HUES64 (cell line): ENCODE data around the gene ZSWIM6.

Experiments used
- H3K27ac ChIP-seq: 2 replicates; pipeline ENCODE4 v1.7.0; 2013; ENCODE audit warnings: low read depth, low read length, inconsistent platforms
- H3K27me3 ChIP-seq: 2 replicates; pipeline ENCODE4 v1.6.1; 2013; ENCODE audit warnings: mild to moderate bottlenecking, low read length; ENCODE audit not compliant: insufficient read depth
- H3K36me3 ChIP-seq: 2 replicates; pipeline ENCODE4 v1.6.1; 2013; ENCODE audit warnings: mild to moderate bottlenecking, low read length; ENCODE audit not compliant: insufficient read depth
- H3K4me1 ChIP-seq: 2 replicates; pipeline ENCODE4 v1.6.1; 2013; ENCODE audit warnings: mild to moderate bottlenecking, low read length, moderate library complexity; ENCODE audit not compliant: insufficient read depth
- H3K4me3 ChIP-seq: 2 replicates; pipeline ENCODE4 v1.5.1; 2013; ENCODE audit warnings: mild to moderate bottlenecking, low read length, moderate library complexity
- H3K9ac ChIP-seq: 2 replicates; pipeline ENCODE4 v1.6.1; 2013; ENCODE audit warnings: mild to moderate bottlenecking, low read depth, low read length
- H3K9me3 ChIP-seq: 2 replicates; pipeline ENCODE4 v1.6.1; 2013; ENCODE audit warnings: low read depth, low read length; ENCODE audit not compliant: insufficient read depth
- WGBS: fragments of 150-250, 120-280 bp; methylation state at CpG from one replicate; pipeline ENCODE4 v1.1.7; 2013; ENCODE audit warnings: missing lambda C conversion rate; 5-methylcytosine and 5-hydroxymethylcytosine counted together

ZSWIM6 gene

DNA sequence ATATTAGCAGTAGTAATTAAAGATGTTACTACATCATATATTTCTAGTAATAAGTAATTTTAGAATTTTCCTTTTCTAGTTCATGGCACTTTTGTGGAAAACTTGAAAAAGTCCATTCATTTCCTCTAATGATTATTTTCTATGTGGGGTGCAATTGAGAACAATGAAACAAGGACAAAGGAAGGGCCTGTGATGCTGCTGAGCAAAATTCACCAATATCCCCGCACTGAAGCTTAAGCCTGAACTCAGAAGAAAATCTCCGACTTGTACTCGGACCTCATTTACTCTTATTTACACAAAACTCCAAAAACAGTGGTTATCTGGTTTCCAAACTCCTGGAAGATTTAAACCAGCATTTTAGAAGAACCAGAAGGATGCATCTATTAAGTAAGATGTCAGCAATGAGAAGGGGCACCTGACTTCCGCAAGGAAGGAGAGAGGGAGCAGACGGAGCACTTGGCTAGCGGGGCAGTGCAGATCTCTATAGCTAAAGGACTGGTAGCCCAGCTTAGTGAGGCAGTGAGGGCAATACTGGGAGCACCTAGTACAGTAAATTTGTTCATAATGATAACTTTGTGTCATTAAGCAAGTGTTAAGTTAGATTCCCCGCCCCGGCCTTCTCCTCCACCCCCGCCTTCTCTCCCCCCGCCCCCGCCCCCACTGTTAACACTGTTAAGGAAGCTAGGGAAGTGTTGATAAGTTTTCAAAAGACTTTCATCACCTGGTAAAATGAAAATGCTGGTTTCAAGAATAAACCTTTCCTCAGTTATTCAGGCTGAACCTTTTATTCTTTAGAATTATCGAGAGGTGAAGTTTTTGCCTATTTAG is 123.3 kb downstream of the ZSWIM6 start:
- Histone ChIP-seq H3K36me3 (no peaks in the 10 kb centered on the region), H3K9me3 (no peaks in the 10 kb centered on the region), H3K27ac (peak overlapping the region; percentile 46; the same call in 1 of the 2 replicates), H3K4me3 (0 out of 2 replicates have a peak overlapping the region, but pooled peaks have one; percentile 5), H3K27me3 (no peaks in the 10 kb centered on the region), H3K4me1 (peaks cover 29% of the 10 kb centered on the region), H3K9ac (no peak overlapping the region)
- 68% methylated on average over 7 of the region's 12 CpGs for WGBS

DNA sequence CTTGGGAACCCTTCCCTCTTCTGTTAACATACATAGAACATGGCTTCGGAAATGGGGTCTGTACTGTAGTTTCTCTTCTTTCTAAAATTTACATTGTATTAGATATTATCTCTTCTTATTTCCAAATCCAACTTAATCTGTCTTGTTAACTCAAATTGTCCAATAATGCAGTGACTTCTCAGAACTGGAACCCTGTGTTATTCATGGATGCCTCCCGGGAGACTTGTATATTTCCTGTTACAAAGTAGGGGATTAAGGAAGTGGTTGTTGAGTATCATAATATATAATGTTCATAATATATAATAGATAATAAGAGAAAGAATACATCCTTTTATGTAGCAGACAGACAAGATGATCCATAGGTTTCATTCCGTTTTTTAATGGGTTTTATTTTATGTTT is 128.4 kb downstream of the ZSWIM6 start:
- no peaks in the 10 kb centered on the region for H3K36me3 ChIP-seq
- no peak overlapping the region for H3K27ac ChIP-seq
- H3K27me3 ChIP-seq, result no peaks in the 10 kb centered on the region
- 80% methylated on average over 1 of the region's 3 CpGs for WGBS
- no peaks in the 10 kb centered on the region for H3K9me3 ChIP-seq
- peaks cover 23% of the 10 kb centered on the region for H3K4me1 ChIP-seq
- no peak overlapping the region for H3K4me3 ChIP-seq
- no peak overlapping the region for H3K9ac ChIP-seq

DNA sequence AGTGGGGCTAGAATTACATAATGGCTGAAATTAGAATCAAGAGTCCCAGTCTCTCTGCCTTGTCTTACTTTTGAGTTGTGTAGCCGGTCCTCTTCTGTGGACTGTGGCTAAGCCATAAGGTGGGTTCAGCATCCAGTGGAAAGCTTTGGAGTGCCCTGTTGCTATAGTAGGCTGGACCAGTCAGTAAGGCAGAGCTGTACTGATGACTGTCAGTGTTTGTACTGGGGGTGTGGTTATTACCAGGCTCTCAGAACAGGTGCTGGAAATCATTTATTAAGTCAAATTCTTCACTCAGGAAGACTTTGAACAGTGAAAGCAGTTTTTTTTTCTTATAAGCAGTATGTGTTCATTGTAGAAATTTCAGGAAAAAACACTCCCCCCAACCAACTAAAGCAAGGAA is 129.4 kb downstream of the ZSWIM6 start:
- H3K9ac ChIP-seq, result no peak overlapping the region
- H3K4me1 ChIP-seq, result peaks cover 15% of the 10 kb centered on the region
- no peak overlapping the region for H3K4me3 ChIP-seq
- H3K36me3 ChIP-seq, result no peaks in the 10 kb centered on the region
- H3K27ac ChIP-seq, result no peak overlapping the region
- no peaks in the 10 kb centered on the region for H3K27me3 ChIP-seq
- 96% methylated on average over 1 of the region's 1 CpG for WGBS
- H3K9me3 ChIP-seq, result no peaks in the 10 kb centered on the region

DNA sequence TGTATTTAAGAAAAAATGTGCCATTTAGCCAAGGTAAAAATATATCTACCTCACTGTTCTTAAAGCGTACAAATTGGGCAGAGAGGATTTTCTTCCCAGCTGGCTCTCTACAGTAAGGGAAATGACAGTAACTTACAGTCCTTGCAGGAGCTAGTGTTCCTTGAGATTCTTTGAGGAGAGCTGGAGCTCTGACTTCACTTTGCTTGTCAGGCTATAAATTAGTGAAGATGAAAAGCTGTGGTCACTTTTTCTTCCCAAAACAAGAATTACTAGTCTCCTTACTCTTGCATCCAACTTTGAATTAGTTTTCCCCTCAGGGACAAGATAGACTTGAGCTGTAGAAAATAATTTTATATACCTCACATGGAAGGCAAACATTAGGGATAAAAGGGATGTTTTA is 129.9 kb downstream of the ZSWIM6 start:
- Histone ChIP-seq H3K4me3 (no peak overlapping the region), H3K4me1 (peaks cover 15% of the 10 kb centered on the region; the same call in 1 of the 2 replicates), H3K27ac (no peak overlapping the region), H3K9ac (no peak overlapping the region), H3K36me3 (no peaks in the 10 kb centered on the region), H3K9me3 (no peaks in the 10 kb centered on the region), H3K27me3 (no peaks in the 10 kb centered on the region)
- 100% methylated on average over 1 of the region's 1 CpG for WGBS

DNA sequence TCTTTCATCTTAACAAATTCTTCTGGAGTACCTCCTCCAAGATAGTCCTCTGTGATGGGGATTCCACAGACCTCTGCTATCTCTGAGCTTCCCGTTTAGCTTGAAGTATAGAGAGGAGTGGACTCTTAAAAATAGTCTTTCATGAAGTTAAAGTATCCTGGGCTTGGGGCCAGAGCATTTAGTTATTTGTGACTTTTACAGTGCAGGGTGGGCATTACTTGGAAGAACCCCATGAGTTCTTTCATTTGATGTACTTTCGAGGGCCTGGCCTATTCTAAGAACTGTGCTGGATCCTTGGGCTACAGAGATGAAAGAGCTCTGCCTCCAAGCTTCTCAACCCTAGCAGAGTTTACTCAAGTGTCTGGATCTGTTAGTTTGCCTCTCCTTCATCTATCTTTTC is 131.5 kb downstream of the ZSWIM6 start:
- Histone ChIP-seq H3K4me3 (no peak overlapping the region), H3K9ac (no peak overlapping the region), H3K27me3 (no peaks in the 10 kb centered on the region), H3K9me3 (no peaks in the 10 kb centered on the region), H3K36me3 (no peaks in the 10 kb centered on the region), H3K27ac (no peak overlapping the region), H3K4me1 (peaks cover 28% of the 10 kb centered on the region; the same call in 1 of the 2 replicates)
- 98% methylated on average over 2 of the region's 2 CpGs for WGBS

DNA sequence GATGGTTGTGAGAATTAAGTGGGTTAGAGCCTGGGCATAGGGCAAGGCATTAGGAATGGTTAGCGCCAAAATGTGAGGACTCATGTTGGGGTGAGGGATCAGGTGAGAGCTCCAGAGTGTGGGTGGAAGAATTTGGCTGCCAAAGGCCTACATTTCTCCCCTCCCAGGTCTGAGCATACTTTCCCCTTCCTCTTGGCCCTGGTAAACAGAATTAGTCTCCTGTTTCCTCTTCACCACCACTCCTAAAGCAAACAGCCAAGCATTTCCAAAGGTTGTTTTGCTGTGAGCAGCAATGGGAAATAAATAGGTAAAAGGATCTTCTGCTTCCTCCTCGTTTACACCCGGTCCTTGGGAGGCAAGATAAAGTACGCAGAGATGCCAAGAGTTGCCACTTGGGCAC is 132.5 kb downstream of the ZSWIM6 start:
- WGBS, result 94% methylated on average over 4 of the region's 4 CpGs
- H3K27ac ChIP-seq, result no peak overlapping the region
- no peaks in the 10 kb centered on the region for H3K36me3 ChIP-seq
- H3K9me3 ChIP-seq, result no peaks in the 10 kb centered on the region
- no peaks in the 10 kb centered on the region for H3K27me3 ChIP-seq
- H3K4me1 ChIP-seq, result peaks cover 31% of the 10 kb centered on the region
- no peak overlapping the region for H3K9ac ChIP-seq
- no peak overlapping the region for H3K4me3 ChIP-seq

DNA sequence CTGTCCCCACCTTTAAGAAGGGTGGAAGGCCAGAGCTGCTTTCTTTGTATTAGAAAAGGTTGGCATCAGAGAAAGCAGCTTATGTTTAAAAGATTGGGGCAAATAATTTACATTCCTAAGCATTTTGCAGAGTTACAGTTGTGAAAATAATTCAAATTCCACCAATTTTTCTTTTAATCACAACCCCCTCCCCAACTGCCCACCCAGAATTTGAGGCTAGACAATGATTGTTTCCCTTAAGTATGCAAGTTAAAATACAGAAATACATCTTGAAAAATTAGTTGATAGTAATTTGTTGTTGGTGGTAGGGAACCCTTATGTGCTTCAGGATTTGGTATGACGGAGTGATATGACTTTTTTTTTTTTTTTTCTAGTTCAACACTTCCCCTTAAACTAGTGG is 133.0 kb downstream of the ZSWIM6 start:
- no peaks in the 10 kb centered on the region for H3K27me3 ChIP-seq
- no peak overlapping the region for H3K9ac ChIP-seq
- H3K27ac ChIP-seq, result no peak overlapping the region
- no peaks in the 10 kb centered on the region for H3K36me3 ChIP-seq
- no CpG with 5 or more reads among the region's 1 CpG for WGBS
- no peak overlapping the region for H3K4me3 ChIP-seq
- H3K9me3 ChIP-seq, result no peaks in the 10 kb centered on the region
- H3K4me1 ChIP-seq, result peaks cover 31% of the 10 kb centered on the region

DNA sequence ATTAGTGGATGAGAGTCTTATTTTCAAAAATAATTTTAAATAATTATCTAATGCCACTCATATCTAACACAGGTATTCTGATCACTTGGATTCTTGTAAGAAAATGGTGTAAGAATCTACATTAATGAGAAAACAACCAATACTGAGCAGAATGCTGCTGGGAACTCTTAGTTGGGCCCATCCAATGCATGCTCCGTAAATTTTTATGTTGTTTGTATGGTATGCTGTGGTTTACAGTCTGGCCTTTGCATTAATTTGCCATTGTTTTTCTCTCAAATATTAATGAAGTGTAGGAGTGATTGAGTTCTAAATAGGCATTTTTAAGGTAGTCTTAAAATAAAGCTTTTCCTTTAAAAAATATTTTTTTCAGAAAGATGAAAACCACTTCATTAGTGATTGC is 133.4 kb downstream of the ZSWIM6 start:
- no peak overlapping the region for H3K4me3 ChIP-seq
- no peaks in the 10 kb centered on the region for H3K36me3 ChIP-seq
- no peak overlapping the region for H3K9ac ChIP-seq
- H3K9me3 ChIP-seq, result no peaks in the 10 kb centered on the region
- WGBS, result 94% methylated on average over 1 of the region's 1 CpG
- H3K27ac ChIP-seq, result no peak overlapping the region
- peaks cover 31% of the 10 kb centered on the region for H3K4me1 ChIP-seq
- H3K27me3 ChIP-seq, result no peaks in the 10 kb centered on the region

DNA sequence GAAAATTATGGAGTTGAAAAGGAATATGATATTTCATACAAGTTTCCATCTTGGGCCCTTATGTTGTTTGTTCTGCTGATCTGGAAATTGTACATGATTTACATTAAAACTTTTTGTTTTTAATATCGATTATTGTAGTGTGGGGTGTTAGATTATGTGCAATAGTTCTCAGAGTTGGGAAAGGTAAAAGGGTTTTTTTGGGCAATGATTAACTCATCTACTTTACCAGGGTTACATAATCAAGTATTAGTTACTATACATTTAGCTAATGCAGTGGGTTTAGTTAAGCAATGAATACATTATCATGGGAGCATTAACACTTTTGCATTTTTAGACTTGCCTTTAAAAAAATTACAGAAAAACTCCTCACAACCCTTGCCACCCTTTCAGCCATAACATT is 134.0 kb downstream of the ZSWIM6 start:
- Histone ChIP-seq H3K4me3 (no peak overlapping the region), H3K4me1 (peaks cover 31% of the 10 kb centered on the region), H3K36me3 (no peaks in the 10 kb centered on the region), H3K9me3 (0 out of 2 replicates have a peak, but pooled peaks cover 3% of the 10 kb centered on the region), H3K27ac (no peak overlapping the region), H3K9ac (no peak overlapping the region), H3K27me3 (no peaks in the 10 kb centered on the region)
- WGBS, result 100% methylated on average over 1 of the region's 1 CpG

DNA sequence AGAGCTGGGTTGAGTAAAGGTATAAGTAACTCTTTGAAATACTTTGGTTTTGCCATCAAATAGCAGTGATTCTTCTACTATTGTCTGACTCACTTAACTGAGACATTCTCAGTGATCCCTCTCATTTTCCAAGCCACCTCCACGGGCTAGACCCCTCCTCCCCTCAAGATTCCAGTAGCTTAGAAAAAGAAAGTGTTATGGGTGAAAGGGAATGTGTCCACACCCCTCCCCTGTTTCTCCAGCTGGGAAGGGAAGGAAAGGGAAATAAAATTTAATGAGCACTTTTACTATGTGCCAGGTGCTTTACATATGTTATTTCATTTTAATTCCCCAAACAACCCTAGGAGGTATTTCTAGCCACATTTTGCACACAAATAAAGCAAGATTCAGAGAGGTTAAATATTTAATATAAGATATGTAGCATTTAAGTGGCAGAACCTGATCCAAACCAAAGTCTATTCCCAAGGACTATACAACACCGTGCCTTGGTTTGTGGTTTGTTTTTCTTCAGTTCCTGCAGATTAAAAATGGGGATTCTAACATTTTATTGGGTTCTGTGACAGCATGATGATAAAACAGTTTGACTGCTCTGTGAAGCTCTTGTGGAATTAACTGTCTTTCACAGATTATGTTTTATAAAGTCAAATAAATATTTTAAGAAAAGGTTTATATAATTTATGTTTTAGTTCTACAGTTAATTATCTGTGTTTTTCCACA is 135.9 kb downstream of the ZSWIM6 start:
- peaks cover 11% of the 10 kb centered on the region; the same call in 1 of the 2 replicates for H3K9me3 ChIP-seq
- peaks cover 31% of the 10 kb centered on the region for H3K4me1 ChIP-seq
- H3K9ac ChIP-seq, result no peak overlapping the region
- H3K27ac ChIP-seq, result no peak overlapping the region
- no peaks in the 10 kb centered on the region for H3K36me3 ChIP-seq
- 100% methylated on average over 1 of the region's 2 CpGs for WGBS
- H3K4me3 ChIP-seq, result no peak overlapping the region
- no peaks in the 10 kb centered on the region for H3K27me3 ChIP-seq

DNA sequence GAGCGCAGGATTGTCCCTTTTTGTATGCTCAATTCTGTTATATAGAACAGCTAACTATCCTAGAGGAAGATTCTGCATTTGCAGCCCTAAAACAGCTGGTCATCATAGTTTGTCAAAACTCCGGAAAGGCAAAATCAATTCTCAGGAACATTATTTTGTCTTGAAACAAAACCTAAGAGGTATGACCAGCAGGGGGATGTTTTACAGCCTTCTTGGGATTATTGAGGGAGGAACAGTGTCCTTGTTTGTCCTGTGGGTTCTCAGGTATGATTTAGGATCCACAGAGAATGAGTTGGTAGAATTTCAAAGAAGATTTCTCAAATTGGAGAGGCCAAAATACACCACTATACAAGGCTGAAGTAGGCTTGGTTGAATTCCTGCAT is 136.4 kb downstream of the ZSWIM6 start:
- H3K36me3 ChIP-seq, result peaks cover 1% of the 10 kb centered on the region; the same call in 1 of the 2 replicates
- peaks cover 11% of the 10 kb centered on the region; the same call in 1 of the 2 replicates for H3K9me3 ChIP-seq
- no peaks in the 10 kb centered on the region for H3K27me3 ChIP-seq
- H3K4me3 ChIP-seq, result no peak overlapping the region
- H3K27ac ChIP-seq, result no peak overlapping the region
- 94% methylated on average over 2 of the region's 2 CpGs for WGBS
- peaks cover 31% of the 10 kb centered on the region for H3K4me1 ChIP-seq
- no peak overlapping the region for H3K9ac ChIP-seq
